GM13977 (cell line): Measurements from ENCODE around the gene CCR5AS.

ENCODE experiments used
- DNase-seq: peaks from one replicate; pipeline ENCODE4 v3.0.0; 2012; ENCODE audit warnings: low spot score
- in situ Hi-C: fragments of 300-500 bp; cut with MboI; formaldehyde crosslinking; loops from one replicate; pipeline ENCODE4 v1.12.0; 2022; ENCODE audit warnings: low sequenced_read_pairs, low pct_unique_long_range_greater_than_20kb, mixed read lengths, inconsistent platforms; ENCODE audit not compliant: unreplicated experiment
- TF ChIP-seq, protein P1 (sequence below): IDR thresholded peaks from 2 replicates; pipeline ENCODE4 v1.5.1; 2012; ENCODE audit warnings: mild to moderate bottlenecking, control low read depth; ENCODE audit not compliant: insufficient read depth; ENCODE audit errors: extremely low read depth, missing control alignments

The CCR5AS gene

DNA sequence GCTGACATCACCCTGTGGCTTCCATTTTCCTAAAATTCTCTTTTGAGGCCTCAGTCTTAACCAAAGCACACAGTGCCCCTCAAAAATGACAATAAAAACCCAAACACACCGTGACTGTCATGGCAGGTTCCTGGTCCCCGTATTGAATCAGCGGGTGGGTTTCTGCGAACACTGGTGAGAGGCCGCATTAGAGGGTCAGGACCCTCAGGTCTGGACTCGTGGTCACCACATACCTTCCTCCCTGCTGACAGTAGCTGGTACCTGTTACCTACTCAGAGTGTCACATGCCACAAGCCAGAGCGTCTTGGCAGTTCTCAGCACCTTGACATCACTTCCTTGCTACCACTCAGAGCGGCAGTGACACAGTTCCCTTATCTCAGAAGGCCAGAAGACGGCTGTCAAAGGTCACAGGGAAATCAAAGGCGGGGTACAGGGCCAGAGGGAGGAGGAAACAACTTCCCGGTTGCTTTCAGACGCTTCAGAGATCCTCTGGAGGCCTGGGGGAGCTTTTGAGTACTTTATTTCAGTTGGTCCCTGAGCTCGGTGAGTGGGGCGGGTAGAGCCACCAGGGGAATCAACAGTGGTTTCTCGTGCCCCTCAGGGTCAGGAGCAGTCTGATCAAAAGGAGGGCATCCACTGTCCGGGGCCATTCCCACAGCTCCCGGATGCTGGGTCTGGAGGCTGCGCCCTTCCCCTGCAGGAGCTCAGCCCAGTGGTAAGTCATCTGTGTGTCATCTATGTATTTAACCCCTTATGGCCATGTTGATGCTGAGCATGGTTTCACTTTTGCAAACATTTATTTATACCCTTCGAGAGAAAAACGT is at the start of gene CCR5AS, which contains the start of gene CCRL2:
Gene CCR5AS (minus strand): TSS at position 279 of the 824 bp plus-strand sequence.
Gene CCRL2 (plus strand): TSS at position 472 of the 824 bp plus-strand sequence. CDS start 821 bp downstream, outside the sequence.
- in situ Hi-C loops: no loop called here
- peak; percentile 57 for DNase-seq
- TF ChIP-seq, protein P1, sequence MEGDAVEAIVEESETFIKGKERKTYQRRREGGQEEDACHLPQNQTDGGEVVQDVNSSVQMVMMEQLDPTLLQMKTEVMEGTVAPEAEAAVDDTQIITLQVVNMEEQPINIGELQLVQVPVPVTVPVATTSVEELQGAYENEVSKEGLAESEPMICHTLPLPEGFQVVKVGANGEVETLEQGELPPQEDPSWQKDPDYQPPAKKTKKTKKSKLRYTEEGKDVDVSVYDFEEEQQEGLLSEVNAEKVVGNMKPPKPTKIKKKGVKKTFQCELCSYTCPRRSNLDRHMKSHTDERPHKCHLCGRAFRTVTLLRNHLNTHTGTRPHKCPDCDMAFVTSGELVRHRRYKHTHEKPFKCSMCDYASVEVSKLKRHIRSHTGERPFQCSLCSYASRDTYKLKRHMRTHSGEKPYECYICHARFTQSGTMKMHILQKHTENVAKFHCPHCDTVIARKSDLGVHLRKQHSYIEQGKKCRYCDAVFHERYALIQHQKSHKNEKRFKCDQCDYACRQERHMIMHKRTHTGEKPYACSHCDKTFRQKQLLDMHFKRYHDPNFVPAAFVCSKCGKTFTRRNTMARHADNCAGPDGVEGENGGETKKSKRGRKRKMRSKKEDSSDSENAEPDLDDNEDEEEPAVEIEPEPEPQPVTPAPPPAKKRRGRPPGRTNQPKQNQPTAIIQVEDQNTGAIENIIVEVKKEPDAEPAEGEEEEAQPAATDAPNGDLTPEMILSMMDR: no peak

DNA sequence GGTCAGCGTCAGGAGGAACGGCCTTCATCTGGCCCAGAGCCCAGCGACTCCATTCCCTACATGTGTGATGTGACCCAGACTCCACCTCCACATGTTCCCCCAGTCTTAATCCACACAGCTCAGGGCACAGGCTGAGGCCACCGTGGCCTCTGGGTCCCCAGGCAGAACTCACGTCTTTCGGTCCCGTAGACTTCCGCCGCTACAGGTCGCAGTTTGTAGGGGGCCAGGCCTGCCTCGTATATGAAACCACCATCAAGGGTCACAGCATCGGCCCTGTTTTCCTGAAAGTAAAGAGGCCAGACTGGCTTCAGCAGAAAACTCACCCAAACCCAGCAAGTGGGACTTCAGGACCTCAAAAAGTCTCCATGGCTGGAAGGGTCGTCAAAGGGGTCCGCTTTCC is 49.3 kb upstream of the CCR5AS start:
- TF ChIP-seq, protein P1: no peak
- no peak for DNase-seq
- in situ Hi-C loops: no loop called here

DNA sequence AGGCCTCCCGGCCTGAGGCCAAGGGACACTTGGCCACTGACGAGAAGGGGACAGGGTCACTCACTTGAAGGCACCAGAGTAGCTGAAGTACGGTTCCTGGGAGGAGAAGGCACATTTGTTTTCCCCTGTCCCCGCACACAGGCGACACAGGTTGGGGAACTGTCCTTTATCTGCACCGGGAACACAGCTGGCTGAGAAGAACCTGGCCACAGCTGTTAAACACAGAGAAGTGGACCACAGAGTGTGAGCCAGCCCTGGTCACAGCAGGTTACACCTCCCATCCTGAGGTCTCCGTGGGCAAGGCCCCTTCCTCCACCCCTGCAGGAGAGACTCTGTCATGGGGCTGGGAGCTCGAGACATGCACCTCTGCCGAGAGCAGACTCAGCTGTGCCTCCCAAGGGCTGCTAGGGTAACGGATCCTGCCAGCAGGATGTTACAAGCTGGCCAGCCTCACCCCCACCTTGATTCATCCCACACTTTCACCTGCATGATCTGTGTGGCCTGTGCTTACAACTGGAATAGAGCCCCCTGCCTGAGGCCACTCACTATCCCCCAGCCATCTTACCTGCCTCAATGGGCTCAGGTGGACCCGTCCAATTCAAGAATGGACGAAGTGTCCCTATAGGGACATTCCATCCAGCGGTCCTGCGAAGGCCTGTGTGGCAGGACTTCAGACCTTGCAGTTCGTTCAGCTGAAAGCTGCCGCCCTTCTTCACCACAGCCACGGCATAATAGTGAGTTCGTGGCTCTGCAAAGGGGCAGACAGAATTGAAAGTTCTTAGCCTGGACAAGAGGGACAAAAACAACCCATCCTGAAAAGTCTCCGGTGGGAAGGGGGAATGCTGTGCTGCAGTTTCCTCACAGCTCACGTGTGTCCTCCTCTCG is 48.6 kb upstream of the CCR5AS start:
- TF ChIP-seq, protein P1: no peak
- no peak for DNase-seq
- in situ Hi-C loops: no loop called here

DNA sequence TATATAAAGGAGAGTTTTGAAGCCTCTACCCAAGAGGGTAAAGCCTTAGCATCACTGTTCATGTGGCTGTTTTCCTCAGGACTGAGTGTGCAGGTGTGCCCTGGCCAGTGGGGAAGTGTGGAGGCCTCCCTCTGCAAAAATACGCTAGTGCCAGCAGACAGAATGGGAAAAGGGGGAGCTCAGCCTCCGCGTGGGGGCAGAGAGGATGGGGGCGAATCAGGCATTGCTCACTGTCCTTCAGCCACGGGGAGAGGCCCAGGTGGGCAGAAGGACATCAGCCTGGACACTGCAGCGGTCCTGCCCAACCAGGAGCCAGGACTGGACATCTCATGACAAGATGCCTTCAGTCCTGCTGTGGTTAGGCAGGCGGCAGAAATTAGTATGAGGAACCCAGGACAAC is 47.7 kb upstream of the CCR5AS start:
- TF ChIP-seq, protein P1: no peak
- in situ Hi-C loops: no loop called here
- no peak for DNase-seq

DNA sequence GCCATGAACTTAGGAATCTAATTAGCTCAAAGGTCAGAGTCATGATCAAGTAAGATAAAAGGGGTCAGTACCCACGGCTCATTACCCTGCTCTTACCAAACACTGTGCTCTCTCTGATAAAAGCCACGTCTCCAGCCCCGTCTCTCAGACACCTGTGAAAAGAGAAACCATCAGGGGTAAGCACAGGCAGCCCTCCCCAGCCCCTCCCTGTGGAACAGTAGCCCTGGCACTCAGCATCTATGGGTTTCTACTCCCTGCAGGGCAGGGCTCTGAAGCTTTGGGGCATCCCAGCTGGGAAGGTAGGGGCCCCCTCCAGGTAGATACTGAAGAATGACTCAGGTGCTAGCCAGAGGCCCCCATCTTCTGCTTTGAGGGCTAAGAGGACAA is 47.3 kb upstream of the CCR5AS start:
- in situ Hi-C loops: no loop called here
- no peak for DNase-seq
- TF ChIP-seq, protein P1: no peak

DNA sequence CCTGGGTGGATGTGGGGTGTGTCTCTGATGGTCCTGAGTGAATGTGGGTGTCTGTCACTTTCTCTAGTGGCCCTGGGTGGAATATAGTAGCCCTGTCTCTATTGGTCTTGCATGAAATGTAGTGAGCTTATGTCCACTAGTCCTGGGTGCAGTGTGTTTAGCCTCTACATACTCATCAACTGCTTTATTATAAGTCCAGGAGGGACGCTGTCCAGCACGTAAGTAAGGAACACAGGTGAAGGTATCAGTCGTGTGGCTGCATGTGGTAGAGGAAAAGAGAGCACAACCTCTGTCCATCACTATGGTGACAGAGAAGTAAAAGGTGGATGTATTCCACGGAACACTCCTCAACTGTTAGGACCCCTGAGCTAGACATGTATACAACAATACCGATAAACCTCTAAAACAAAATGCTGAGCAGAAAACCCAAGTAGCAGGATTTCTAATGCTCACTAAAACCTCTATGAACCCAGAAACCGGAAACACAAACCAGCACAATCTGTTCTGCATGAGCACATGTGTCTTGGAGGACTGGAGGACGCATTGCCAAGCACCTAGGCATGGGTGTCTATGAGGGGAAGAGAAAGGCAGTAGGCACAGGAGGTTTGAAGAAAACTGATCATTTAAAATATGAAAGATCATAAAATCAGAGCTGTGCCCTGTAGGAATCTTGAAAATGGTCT is 46.8 kb upstream of the CCR5AS start:
- TF ChIP-seq, protein P1: no peak
- in situ Hi-C loops: no loop called here
- no peak for DNase-seq
